Right lobe of liver (tissue), 6 donors: ENCODE results near the gene FGGY. TPM values are rescaled to one million over a fixed set of nuclear protein-coding genes. Genes with fewer than 3 reads are reported as not detected.
"Not testable (repeated sequence)": the region's sequence is repeated elsewhere in the genome, so short reads cannot be mapped to it uniquely, and the experiment has no call there.

Experiments used
- ATAC-seq, 4 donors: fragments of 200-7000 bp; cut with Tn5 transposase; one replicate each; pipeline ENCODE4 v1.9.1; 2020; ENCODE audit warnings: mild to moderate bottlenecking in 4 of 4, moderate library complexity in 4 of 4
- DNase-seq, 3 donors: peaks; one replicate each; pipeline ENCODE4 v3.0.0-alpha.2; 2020
- H3K27ac ChIP-seq, 3 donors: fragments of 200-600 bp; one replicate each; pipeline ENCODE4 v1.8.0; 2022
- H3K27me3 ChIP-seq, 2 donors: fragments of 200-600 bp; one replicate each; pipeline ENCODE4 v1.8.0; 2022
- H3K36me3 ChIP-seq, 4 donors: fragments of 200-600 bp; sonication (generic) in 1 of 4; one replicate each; pipeline versions ENCODE4 v1.5.1 to v1.8.0; 2017 to 2022; ENCODE audit warnings: control low read depth in 1 of 4
- H3K4me1 ChIP-seq, 4 donors: fragments of 200-600 bp; sonication (generic) in 1 of 4; one replicate each; pipeline versions ENCODE4 v1.5.1 to v1.8.0; 2017 to 2022; ENCODE audit warnings: control low read depth in 1 of 4
- H3K4me3 ChIP-seq, 3 donors: fragments of 200-600 bp; one replicate each; pipeline ENCODE4 v1.8.0; 2022
- H3K9me3 ChIP-seq, 4 donors: fragments of 200-600 bp; sonication (generic) in 1 of 4; one replicate each; pipeline versions ENCODE4 v1.5.1 to v1.8.0; 2017 to 2022; ENCODE audit warnings: control low read depth in 1 of 4
- POLR2A ChIP-seq: fragments of 450-650 bp; IDR thresholded peaks from one replicate; pipeline ENCODE4 v1.6.1; 2017; ENCODE audit warnings: antibody characterized with exemption, mild to moderate bottlenecking
- WGBS: methylation state at CpG from one replicate; pipeline ENCODE4 v1.1.6; 2018; ENCODE audit warnings: low coverage, low lambda C conversion rate; ENCODE audit not compliant: insufficient coverage; ENCODE audit errors: missing lambda C conversion rate; 5-methylcytosine and 5-hydroxymethylcytosine counted together
- intact Hi-C, 2 donors: fragments of 100-400 bp; cut with DNase I; formaldehyde crosslinking; loops; one replicate each; pipeline versions ENCODE4 v1.11.2 to v1.14.1; 2022
- total RNA-seq, 6 experiments: library from RNA; depleted of rRNA in 2 of 6; stranded (reverse); fragments of >200 nt in 2 of 6; fragmentation: NEBNext Ultra II Directional in 3 of 6; extraction: Animal tissue kit (Norgen Biotek cat#: 25700) in 3 of 6; gene quantifications; one replicate each; pipeline versions ENCODE4 v1.1.0 to v1.2.4, GENCODE V29; 2016 to 2023
- TF ChIP-seq, protein P1 (sequence below), 4 donors: fragments of 200-600 bp in 3 of 4; fragments of 450-650 bp in 1 of 4; IDR thresholded peaks; one replicate each; pipeline versions ENCODE4 v1.5.1 to v1.8.0; 2016 to 2022; ENCODE audit warnings: antibody characterized with exemption in 4 of 4, mild to moderate bottlenecking in 2 of 4
- donor health status: DM: no; HTN: yes; CAD: no.
- donor health status: DM: no; HTN: no; CAD: no.
- donor health status: DM: no; HTN: no; CAD: no.
- donor health status: DM: no; HTN: yes; CAD: no.
- donor health status: DM: no; HTN: yes; CAD: no.

Gene FGGY
- total RNA-seq, 6 experiments from 2014 or later = 45.5 to 84.2 (median 58.7) TPM

DNA sequence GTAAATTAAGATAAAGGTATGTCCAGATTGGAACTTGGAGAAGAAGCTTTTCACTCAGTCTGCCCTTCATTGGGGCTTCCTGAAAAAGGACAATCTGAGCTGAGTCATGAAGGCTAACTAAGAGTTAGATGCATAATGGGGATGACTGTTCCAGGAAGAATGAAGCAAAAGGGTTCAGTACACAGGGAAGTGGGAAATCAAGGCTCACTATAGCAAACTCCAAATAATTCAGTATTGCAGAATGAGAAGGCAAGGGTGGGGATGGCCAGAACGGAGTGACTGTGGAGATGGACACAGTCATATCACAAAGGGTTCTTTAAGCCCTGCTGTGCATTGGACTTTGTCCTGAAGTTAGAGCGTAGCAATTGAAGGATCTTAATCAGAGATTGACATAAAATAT is 158.3 kb downstream of the FGGY start:
- H3K27ac ChIP-seq = no peak overlapping the region
- no peaks in the 10 kb centered on the region for H3K36me3 ChIP-seq
- TF ChIP-seq, protein P1, sequence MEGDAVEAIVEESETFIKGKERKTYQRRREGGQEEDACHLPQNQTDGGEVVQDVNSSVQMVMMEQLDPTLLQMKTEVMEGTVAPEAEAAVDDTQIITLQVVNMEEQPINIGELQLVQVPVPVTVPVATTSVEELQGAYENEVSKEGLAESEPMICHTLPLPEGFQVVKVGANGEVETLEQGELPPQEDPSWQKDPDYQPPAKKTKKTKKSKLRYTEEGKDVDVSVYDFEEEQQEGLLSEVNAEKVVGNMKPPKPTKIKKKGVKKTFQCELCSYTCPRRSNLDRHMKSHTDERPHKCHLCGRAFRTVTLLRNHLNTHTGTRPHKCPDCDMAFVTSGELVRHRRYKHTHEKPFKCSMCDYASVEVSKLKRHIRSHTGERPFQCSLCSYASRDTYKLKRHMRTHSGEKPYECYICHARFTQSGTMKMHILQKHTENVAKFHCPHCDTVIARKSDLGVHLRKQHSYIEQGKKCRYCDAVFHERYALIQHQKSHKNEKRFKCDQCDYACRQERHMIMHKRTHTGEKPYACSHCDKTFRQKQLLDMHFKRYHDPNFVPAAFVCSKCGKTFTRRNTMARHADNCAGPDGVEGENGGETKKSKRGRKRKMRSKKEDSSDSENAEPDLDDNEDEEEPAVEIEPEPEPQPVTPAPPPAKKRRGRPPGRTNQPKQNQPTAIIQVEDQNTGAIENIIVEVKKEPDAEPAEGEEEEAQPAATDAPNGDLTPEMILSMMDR (IDR thresholded peaks at IDR 0.05) = no peak
- TF ChIP-seq POLR2A = no peak
- no peak overlapping the region for H3K4me3 ChIP-seq
- 93% methylated on average over 2 of the region's 2 CpGs for WGBS
- H3K9me3 ChIP-seq = no peaks in the 10 kb centered on the region
- no peak for DNase-seq
- H3K4me1 ChIP-seq = peaks cover 0 to 14% (median 2%) of the 10 kb centered on the region in 4 donors
- intact Hi-C loops = no loop called here
- no peaks in the 10 kb centered on the region for H3K27me3 ChIP-seq
- ATAC-seq = peak in 1 of 4 donors; percentile 64

DNA sequence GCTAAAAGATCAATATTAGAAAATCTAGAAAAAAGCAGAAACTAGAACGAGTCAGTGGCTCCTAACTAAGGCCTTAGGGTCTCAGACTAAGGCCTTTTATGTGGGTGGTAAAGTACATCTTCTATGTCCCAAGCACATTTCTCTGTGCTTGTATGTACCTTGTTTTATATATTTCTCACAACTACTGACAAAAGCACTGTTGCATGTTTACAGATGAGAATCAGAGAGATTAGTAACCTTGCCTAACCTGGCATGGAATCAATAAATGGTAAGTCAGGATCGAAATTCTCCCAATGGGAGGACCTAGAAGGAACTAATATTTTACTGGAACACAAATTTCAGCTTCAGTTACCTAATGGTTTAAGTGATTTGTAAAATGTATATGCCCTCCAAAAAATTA is 160.9 kb downstream of the FGGY start:
- intact Hi-C loops = no loop called here
- peak; percentile 68 to 88 (median 72) for ATAC-seq
- 37% methylated on average over 2 of the region's 2 CpGs for WGBS
- H3K9me3 ChIP-seq = no peaks in the 10 kb centered on the region
- H3K27ac ChIP-seq = peak overlapping the region in 1 of 3 donors; percentile 13
- TF ChIP-seq, protein P1 (IDR thresholded peaks at IDR 0.05) = no peak
- TF ChIP-seq POLR2A = no peak
- no peak for DNase-seq
- no peaks in the 10 kb centered on the region for H3K36me3 ChIP-seq
- no peak overlapping the region for H3K4me3 ChIP-seq
- peaks cover 0 to 14% (median 0%) of the 10 kb centered on the region in 4 donors for H3K4me1 ChIP-seq
- H3K27me3 ChIP-seq = no peaks in the 10 kb centered on the region

DNA sequence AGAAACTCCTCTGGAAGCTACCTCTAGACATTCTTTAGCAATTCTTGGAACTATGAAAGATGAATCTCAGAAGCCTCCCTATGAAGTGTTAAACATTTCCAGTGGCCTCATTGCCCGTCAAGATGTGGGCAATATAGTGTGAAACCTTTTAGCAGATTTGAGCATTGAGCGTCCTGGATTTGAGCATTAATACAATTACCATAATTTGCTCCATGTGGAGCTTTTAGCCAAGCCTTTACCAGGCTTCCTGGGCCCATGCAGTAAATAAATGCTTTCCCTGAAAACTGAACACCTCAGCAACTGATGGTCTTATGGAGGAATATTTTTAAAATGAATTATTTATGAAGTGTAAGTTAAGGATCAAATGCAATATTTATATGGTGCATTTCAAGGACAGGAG is 162.0 kb downstream of the FGGY start:
- Histone ChIP-seq H3K4me1 (peaks cover 0 to 14% (median 0%) of the 10 kb centered on the region in 4 donors), H3K4me3 (no peak overlapping the region), H3K9me3 (no peaks in the 10 kb centered on the region), H3K27ac (no peak overlapping the region), H3K36me3 (no peaks in the 10 kb centered on the region), H3K27me3 (no peaks in the 10 kb centered on the region)
- TF ChIP-seq POLR2A = no peak
- TF ChIP-seq, protein P1 (IDR thresholded peaks at IDR 0.05) = no peak
- 88% methylated on average over 2 of the region's 2 CpGs for WGBS
- intact Hi-C loops = no loop called here
- ATAC-seq (no peak), DNase-seq (no peak)

DNA sequence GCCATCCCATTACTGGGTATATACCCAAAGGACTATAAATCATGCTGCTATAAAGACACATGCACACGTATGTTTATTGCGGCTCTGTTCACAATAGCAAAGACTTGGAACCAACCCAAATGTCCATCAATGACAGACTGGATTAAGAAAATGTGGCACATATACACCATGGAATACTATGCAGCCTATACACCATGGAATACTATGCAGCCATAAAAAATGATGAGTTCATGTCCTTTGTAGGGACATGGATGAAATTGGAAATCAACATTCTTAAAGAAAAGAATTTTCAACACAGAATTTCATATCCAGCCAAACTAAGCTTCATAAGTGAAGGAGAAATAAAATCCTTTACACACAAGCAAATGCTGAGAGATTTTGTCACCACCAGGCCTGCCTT is 166.0 kb downstream of the FGGY start:
- H3K27ac ChIP-seq, H3K9me3 ChIP-seq, ATAC-seq, DNase-seq, H3K36me3 ChIP-seq, intact Hi-C loops, H3K4me1 ChIP-seq, H3K27me3 ChIP-seq, H3K4me3 ChIP-seq: not testable (repeated sequence)
- WGBS = no CpG with 5 or more reads among the region's 2 CpGs

DNA sequence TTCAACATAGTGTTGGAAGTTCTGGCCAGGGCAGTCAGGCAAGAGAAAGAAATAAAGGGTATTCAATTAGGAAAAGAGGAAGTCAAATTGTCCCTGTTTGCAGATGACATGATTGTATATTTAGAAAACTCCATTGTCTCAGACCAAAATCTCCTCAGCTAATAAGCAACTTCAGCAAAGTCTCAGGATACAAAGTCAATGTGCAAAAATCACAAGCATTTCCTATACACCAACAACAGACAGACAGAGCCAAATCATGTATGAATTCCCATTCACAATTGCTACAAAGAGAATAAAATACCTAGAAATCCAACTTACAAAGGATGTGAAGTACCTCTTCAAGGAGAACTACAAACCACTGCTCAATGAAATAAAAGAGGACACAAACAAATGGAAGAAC is 168.6 kb downstream of the FGGY start:
- H3K36me3 ChIP-seq, intact Hi-C loops, H3K27ac ChIP-seq, H3K4me1 ChIP-seq, ATAC-seq, H3K9me3 ChIP-seq, DNase-seq, H3K27me3 ChIP-seq, H3K4me3 ChIP-seq: not testable (repeated sequence)

DNA sequence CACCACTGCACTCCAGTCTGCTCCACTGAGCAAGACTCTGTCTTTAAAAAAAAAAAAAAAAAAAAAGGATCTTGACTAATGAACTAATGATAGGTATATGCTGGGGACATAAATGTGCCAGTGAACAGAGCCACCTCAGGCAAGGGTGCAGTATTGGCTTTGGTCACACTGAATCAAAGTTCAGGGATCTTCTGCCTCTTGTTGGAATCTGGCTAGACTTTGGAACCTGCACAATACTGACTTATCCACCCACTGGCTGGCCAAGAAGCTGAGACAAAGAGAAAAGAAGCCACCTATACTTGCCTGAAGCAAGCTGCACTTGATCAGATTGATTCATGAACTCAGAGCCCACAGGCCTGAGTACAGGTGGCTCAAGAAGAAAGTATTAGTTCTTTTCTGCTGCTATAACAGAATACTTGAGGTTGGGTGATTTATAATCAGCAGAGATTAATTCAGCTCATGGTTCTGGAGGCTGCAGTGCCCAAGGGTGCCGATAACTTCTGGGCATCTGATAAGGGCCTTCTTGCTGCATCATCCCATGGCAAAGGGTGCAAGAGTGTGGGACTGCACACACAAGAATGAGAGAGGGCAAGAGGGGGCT is 172.0 kb downstream of the FGGY start:
- TF ChIP-seq, protein P1 (IDR thresholded peaks at IDR 0.05) = no peak
- TF ChIP-seq POLR2A = no peak

DNA sequence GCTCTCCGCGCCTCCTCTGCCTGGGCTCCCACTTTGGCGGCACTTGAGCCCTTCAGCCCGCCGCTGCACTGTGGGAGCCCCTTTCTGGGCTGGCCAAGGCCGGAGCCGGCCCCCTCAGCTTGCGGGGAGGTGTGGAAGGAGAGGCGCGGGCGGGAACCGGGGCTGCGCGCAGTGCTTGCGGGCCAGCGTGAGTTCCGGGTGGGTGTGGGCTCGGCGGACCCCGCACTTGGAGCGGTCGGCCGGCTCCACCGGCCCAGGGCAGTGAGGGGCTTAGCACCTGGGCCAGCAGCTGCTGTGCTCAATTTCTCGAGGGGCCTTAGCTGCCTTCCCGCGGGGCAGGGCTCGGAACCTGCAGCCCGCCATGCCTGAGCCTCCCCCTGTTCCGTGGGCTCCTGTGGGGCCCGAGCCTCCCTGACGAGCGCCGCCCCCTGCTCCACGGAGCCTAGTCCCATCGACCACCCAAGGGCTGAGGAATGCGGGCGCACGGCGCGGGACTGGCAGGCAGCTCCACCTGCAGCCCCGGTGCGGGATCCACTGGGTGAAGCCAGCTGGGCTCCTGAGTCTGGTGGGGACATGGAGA is 175.2 kb downstream of the FGGY start:
- H3K9me3 ChIP-seq, ATAC-seq, intact Hi-C loops, H3K27ac ChIP-seq, H3K4me3 ChIP-seq, H3K27me3 ChIP-seq, H3K36me3 ChIP-seq, DNase-seq: not testable (repeated sequence)
- WGBS = 100% methylated on average over 5 of the region's 43 CpGs
- peaks cover 0 to 20% (median 4%) of the 10 kb centered on the region in 4 donors for H3K4me1 ChIP-seq

More for the DNA sequence above, 172.0 kb downstream of the FGGY start:
- no peak overlapping the region for H3K4me3 ChIP-seq
- no peaks in the 10 kb centered on the region for H3K36me3 ChIP-seq
- no peaks in the 10 kb centered on the region for H3K27me3 ChIP-seq
- intact Hi-C loops = no loop called here
- H3K27ac ChIP-seq = peak overlapping the region in 1 of 3 donors; percentile 18
- H3K9me3 ChIP-seq = no peaks in the 10 kb centered on the region
- H3K4me1 ChIP-seq = peaks cover 0 to 4% (median 0%) of the 10 kb centered on the region in 4 donors
- ATAC-seq (peak; percentile 84 to 96 (median 93)), DNase-seq (no peak)
- no CpG with 5 or more reads among the region's 1 CpG for WGBS
